ENCODE data around the gene RAB42.
"Not testable (repeated sequence)": the region's sequence is repeated elsewhere in the genome, so short reads cannot be mapped to it uniquely, and the experiment has no call there.

Gene RAB42, protein sequence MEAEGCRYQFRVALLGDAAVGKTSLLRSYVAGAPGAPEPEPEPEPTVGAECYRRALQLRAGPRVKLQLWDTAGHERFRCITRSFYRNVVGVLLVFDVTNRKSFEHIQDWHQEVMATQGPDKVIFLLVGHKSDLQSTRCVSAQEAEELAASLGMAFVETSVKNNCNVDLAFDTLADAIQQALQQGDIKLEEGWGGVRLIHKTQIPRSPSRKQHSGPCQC

DNA sequence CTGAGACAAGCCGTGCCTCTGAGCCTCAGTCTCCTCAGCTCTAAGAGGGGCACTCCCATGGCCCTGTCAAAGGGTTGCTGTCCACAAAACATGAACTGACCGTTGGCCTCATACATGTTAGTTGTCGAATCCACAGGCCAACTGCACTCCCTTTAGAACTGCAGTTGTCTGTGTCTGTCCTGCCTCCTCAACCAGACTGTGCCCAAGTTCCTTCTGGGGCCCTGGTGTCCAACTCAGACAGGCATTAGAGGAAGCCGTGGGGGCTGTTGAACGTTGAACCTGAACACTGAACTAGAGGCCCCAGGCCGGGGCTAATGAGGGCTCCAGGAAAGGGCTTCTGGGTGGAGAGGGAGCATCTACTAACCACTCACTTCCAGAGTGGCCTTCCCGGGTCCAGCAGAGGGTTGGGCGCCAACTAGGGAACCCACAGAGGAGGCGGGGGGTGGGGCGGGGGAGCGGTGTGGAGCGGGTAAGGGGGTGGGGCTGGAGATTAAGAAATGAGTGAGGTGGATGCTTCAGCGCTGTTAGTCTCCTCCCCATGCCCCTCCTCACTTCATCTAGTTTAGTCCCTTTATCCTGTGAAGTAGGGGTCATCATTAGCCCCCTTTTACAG, at the start of gene RAB42:
TSS of gene RAB42 (plus strand) at position 558 of the 613 bp plus-strand sequence. CDS start 247 bp downstream, outside the sequence.
- ATAC-seq (peak; percentile 73), DNase-seq (ENCODE audit: low spot score in 2 of 2) (no peak)
- Mint-ChIP-seq H3K4me3 (peak within 1 kb of the TSS; percentile 71), H3K4me1 (peaks cover 6% of the 10 kb centered on the region), H3K9me3 (no peaks in the 10 kb centered on the region), H3K27ac (peak within 1 kb of the TSS; percentile 63), H3K36me3 (peaks cover 6% of the 10 kb centered on the region)

GRCh38 chr1:28545246-28545628, 46.8 kb upstream of the RAB42 start:
- Mint-ChIP-seq H3K9me3 (no peaks in the 10 kb centered on the region), H3K27ac (no peak overlapping the region), H3K4me1 (no peaks in the 10 kb centered on the region), H3K4me3 (no peak overlapping the region), H3K36me3 (no peaks in the 10 kb centered on the region)
- DNase-seq (ENCODE audit: low spot score in 2 of 2) (no peak), ATAC-seq (no peak)

- DNase-seq (ENCODE audit: low spot score in 2 of 2), result no peak
- Mint-ChIP-seq H3K9me3 (no peaks in the 10 kb centered on the region), H3K36me3 (peaks cover 11% of the 10 kb centered on the region), H3K4me1 (peaks cover 9% of the 10 kb centered on the region), H3K4me3 (no peak overlapping the region), H3K27ac (no peak overlapping the region)
- ATAC-seq, result no peak
Observed at GRCh38 chr1:28548318-28548717, 43.7 kb upstream of the RAB42 start.

- Mint-ChIP-seq H3K4me3 (no peak overlapping the region), H3K27ac (no peak overlapping the region), H3K9me3 (no peaks in the 10 kb centered on the region), H3K36me3 (peaks cover 42% of the 10 kb centered on the region), H3K4me1 (peaks cover 18% of the 10 kb centered on the region)
- DNase-seq (ENCODE audit: low spot score in 2 of 2) (no peak), ATAC-seq (no peak)
Observed at GRCh38 chr1:28551381-28551780, 40.7 kb upstream of the RAB42 start.

DNA sequence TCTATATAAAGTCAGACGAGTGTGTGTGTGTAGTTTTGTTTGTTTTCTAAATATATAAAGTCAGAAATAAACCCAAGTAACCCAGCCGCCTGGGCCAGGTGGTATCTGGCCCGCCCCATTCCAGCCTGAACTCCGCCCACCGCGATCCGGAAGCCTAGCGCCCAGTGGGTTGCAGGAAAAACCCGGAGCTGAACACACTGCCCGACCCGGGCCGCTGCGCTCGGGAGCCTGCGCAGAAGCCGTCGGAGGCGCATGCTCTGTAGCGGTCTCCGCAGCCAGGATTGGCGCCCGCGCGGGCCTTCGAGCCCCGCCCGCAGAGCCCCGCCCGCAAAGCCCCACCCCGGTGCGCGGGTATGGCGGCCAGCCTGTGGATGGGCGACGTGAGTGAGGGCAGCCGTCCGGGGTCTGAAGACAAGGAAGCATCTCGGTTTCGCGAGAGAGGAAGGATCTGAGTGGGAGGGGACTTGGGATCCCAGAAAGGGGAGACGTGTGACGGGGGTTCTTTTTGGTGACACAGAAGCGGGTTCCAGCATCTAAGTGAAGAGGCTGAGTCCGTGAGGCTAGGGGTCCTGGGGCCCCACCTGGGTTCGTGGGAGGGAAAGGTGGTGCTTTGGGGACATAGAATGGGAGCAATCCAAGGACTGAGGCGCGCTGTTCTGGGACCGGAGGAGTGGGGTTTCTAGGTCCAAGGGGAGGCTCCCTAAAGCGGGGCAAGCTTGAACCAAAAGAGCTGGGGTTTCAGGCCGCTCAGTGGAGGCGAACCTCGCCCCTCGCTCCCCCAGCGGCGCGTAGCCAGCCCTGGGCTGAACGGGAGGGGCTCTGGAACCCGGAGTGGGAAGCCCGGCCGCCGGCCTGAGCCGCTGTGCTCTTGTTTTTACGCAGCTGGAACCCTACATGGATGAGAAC, 39.1 kb upstream of the RAB42 start, which contains the start of gene TRNAU1AP:
TSS of gene TRNAU1AP (plus strand) at position 328 of the 906 bp plus-strand sequence. CDS start at position 354, 26 bp downstream.
- Mint-ChIP-seq H3K4me3 (peak within 1 kb of the TSS; percentile 98), H3K4me1 (peaks cover 18% of the 10 kb centered on the region), H3K36me3 (peaks cover 58% of the 10 kb centered on the region), H3K27ac (peak within 1 kb of the TSS; percentile 98), H3K9me3 (no peaks in the 10 kb centered on the region)
- DNase-seq (ENCODE audit: low spot score in 2 of 2), result peak; percentile 97 to 99
- peak; percentile 93 for ATAC-seq

DNA sequence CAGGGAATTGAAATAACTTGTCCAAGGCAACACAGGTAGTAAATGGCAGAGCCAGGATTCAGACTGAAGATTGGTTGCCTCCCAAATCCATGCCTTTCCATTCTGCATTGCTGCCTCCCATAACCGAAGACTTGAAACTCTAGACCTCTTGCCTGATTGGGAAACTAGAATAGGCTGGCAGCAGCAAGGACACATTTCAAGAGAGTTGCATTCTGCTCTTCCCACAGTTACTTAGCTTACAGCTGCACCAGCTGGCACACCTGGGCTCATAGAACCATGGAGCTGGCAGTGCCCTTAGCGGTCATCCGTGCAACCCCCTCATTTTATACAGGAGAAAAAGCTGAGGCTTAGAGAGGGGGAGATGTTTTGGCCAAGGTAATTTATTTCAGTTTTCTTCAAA, 31.2 kb upstream of the RAB42 start:
- DNase-seq (ENCODE audit: low spot score in 2 of 2) (no peak), ATAC-seq (no peak)
- peaks cover 100% of the 10 kb centered on the region for H3K36me3 Mint-ChIP-seq
- no peak overlapping the region for H3K4me3 Mint-ChIP-seq
- H3K4me1 Mint-ChIP-seq, result no peaks in the 10 kb centered on the region
- H3K9me3 Mint-ChIP-seq, result no peaks in the 10 kb centered on the region
- H3K27ac Mint-ChIP-seq, result no peak overlapping the region

DNA sequence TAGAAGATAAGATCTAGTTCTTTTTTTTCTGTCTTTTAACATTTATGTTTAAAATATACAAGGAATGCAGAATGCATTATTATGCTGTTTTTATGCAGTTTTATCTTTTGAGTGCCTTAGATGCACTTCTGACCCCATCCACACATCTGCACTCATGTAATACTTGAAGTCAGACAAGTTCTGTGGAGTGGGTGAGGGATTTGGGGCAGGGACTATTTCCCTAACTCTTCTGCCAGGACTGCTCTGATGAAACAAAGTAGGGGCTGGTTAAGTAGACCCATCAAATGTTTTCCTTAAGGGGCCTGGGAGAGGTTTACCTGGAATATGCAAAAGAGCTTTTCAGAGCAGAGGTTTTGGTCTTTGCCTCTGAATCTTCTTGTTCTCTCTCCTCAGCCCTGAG, 27.8 kb upstream of the RAB42 start:
- DNase-seq (ENCODE audit: low spot score in 2 of 2) (no peak), ATAC-seq (no peak)
- H3K4me3 Mint-ChIP-seq, result no peak overlapping the region
- H3K4me1 Mint-ChIP-seq, result no peaks in the 10 kb centered on the region
- H3K36me3 Mint-ChIP-seq, result peaks cover 100% of the 10 kb centered on the region
- H3K9me3 Mint-ChIP-seq, result no peaks in the 10 kb centered on the region
- H3K27ac Mint-ChIP-seq, result no peak overlapping the region

- H3K4me1 Mint-ChIP-seq, result no peaks in the 10 kb centered on the region
- no peak for DNase-seq (ENCODE audit: low spot score in 2 of 2)
- H3K4me3 Mint-ChIP-seq, result no peak overlapping the region
- H3K9me3 Mint-ChIP-seq, result no peaks in the 10 kb centered on the region
- H3K36me3 Mint-ChIP-seq, result peaks cover 100% of the 10 kb centered on the region
- no peak for ATAC-seq
- peak overlapping the region; percentile 40 for H3K27ac Mint-ChIP-seq
Observed at GRCh38 chr1:28565040-28565439, 27.0 kb upstream of the RAB42 start.

DNA sequence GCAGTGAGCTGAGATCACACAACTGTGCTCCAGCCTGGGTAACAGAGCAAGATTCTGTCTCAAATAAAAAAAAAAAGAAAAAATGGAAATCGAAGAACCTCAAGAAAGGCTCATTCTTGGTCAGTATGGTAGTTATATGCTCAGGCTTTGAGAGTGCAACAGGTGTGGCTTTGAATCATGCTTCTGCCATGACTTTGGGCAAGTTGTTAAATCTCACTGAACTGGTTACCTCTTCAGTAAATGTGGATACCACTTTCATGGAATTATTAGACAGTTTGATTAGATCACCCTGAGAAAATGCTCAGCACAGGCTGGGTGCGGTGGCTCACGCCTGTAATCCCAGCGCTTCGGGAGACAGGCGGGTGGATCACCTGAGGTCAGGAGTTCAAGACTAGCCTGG, 26.3 kb upstream of the RAB42 start:
- ATAC-seq, result no peak

GRCh38 chr1:28566931-28567330, 25.1 kb upstream of the RAB42 start:
- no peaks in the 10 kb centered on the region for H3K9me3 Mint-ChIP-seq
- peak overlapping the region; percentile 54 for H3K27ac Mint-ChIP-seq
- no peak for ATAC-seq
- no peak for DNase-seq (ENCODE audit: low spot score in 2 of 2)
- H3K4me3 Mint-ChIP-seq, result no peak overlapping the region
- no peaks in the 10 kb centered on the region for H3K4me1 Mint-ChIP-seq
- peaks cover 100% of the 10 kb centered on the region for H3K36me3 Mint-ChIP-seq

More for the DNA sequence above, 26.3 kb upstream of the RAB42 start:
- Mint-ChIP-seq H3K4me1 (no peaks in the 10 kb centered on the region), H3K4me3 (no peak overlapping the region), H3K9me3 (no peaks in the 10 kb centered on the region), H3K36me3 (peaks cover 100% of the 10 kb centered on the region), H3K27ac (peak overlapping the region; percentile 40)
- no peak for DNase-seq (ENCODE audit: low spot score in 2 of 2)

GRCh38 chr1:28571911-28572310, 20.2 kb upstream of the RAB42 start:
- peaks cover 100% of the 10 kb centered on the region for H3K36me3 Mint-ChIP-seq
- H3K4me1 Mint-ChIP-seq, result no peaks in the 10 kb centered on the region
- no peaks in the 10 kb centered on the region for H3K9me3 Mint-ChIP-seq
- ATAC-seq (no peak), DNase-seq (ENCODE audit: low spot score in 2 of 2) (no peak)
- no peak overlapping the region for H3K4me3 Mint-ChIP-seq
- no peak overlapping the region for H3K27ac Mint-ChIP-seq

GRCh38 chr1:28572891-28573290, 19.2 kb upstream of the RAB42 start:
- not testable (repeated sequence) for DNase-seq (ENCODE audit: low spot score in 2 of 2); H3K27ac Mint-ChIP-seq; ATAC-seq; H3K4me1 Mint-ChIP-seq; H3K4me3 Mint-ChIP-seq; H3K9me3 Mint-ChIP-seq
- peaks cover 100% of the 10 kb centered on the region for H3K36me3 Mint-ChIP-seq

GRCh38 chr1:28573564-28573963, 18.5 kb upstream of the RAB42 start:
- Mint-ChIP-seq H3K9me3 (no peaks in the 10 kb centered on the region), H3K4me1 (peaks cover 14% of the 10 kb centered on the region), H3K36me3 (peaks cover 100% of the 10 kb centered on the region), H3K4me3 (no peak overlapping the region), H3K27ac (no peak overlapping the region)
- DNase-seq (ENCODE audit: low spot score in 2 of 2) (no peak), ATAC-seq (no peak)

DNA sequence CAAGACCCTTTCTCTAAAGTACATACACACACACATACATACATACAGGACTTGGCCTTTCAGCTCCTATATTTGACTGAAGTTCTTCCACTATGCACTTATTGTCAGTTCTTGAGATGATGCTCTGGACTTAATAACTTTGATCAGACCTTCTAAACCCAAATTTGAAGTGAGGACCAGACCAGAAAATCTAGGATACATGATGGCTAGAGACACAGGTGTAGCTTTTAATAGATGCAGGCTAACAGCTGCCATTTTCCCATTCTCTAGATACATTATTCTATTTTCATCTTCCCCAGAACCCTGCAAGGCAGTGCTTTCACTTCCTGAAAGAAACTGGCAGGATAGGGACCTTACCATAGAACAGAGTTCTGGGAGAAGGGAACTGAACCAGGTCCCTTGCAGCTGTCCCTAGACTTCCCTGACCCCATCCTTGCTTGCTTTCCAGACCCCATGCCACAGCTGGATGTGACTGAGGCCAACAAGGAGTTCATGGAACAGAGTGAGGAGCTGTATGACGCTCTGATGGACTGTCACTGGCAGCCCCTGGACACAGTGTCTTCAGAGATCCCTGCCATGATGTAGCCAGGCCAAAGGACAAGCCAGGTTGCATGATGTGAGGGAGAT, 14.9 kb upstream of the RAB42 start:
- DNase-seq (ENCODE audit: low spot score in 2 of 2) (no peak), ATAC-seq (no peak)
- Mint-ChIP-seq H3K27ac (peak overlapping the region; percentile 96), H3K4me1 (peaks cover 33% of the 10 kb centered on the region), H3K4me3 (no peak overlapping the region), H3K9me3 (no peaks in the 10 kb centered on the region), H3K36me3 (peaks cover 100% of the 10 kb centered on the region)
